Erythroblast (primary cell): ENCODE measurements around the gene ZBTB21.
"Not testable (repeated sequence)": the region's sequence is repeated elsewhere in the genome, so short reads cannot be mapped to it uniquely, and the experiment has no call there.

Source experiments
- DNase-seq, 2 experiments: peaks; one replicate each; lab custom pipeline; 2025; lab: John Stamatoyannopoulos, UW
- GATA1 ChIP-seq: IDR thresholded peaks from 2 replicates; pipeline ENCODE4 v1.6.1; 2011; ENCODE audit warnings: low read depth, mild to moderate bottlenecking, control low read depth, low read length, moderate library complexity
- POLR2A ChIP-seq: IDR thresholded peaks from 2 replicates; pipeline ENCODE4 v1.6.1; 2011; ENCODE audit warnings: mild to moderate bottlenecking, low read length

ZBTB21 gene

GRCh38 chr21:41970106-41970391 is 40.1 kb downstream of the ZBTB21 start:
- TF ChIP-seq GATA1: no peak
- no peak for TF ChIP-seq POLR2A

GRCh38 chr21:41967708-41968107 is 42.5 kb downstream of the ZBTB21 start:
- DNase-seq: no peak
- no peak for TF ChIP-seq GATA1
- TF ChIP-seq POLR2A: no peak

More at GRCh38 chr21:41970106-41970391, 40.1 kb downstream of the ZBTB21 start:
- no peak for DNase-seq

GRCh38 chr21:41966872-41967621 is 43.1 kb downstream of the ZBTB21 start:
- DNase-seq: no peak
- TF ChIP-seq POLR2A: no peak
- no peak for TF ChIP-seq GATA1

GRCh38 chr21:41966041-41966833 is 43.9 kb downstream of the ZBTB21 start:
- DNase-seq: no peak

DNA sequence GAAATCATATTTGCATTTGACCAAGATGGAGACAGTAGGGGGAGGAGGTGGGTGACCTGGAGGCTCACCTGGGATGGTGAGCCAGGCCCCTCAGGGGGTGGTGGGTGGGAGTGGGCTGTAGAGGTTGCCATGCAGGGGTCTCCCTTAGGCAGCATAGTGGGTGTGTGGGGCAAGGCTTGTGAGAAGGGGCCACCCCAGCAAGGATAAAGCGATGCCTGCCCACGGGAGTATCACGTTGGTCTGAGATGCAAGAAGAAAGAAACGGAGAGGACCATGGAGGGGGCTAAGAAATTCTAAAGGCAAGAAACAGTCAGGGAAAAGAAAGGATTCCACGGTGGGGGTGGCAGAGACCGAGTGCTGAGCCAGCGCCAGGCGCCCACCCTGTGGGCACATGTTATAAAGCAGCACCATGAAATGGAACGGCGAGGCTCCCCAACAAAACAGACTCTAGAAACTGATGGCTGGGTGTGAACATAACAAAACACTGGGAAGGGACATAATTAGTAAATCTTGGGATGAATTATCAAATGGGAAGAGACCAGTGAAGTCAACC is 44.6 kb downstream of the ZBTB21 start:
- DNase-seq: no peak
- TF ChIP-seq GATA1: no peak
- TF ChIP-seq POLR2A: no peak

More at GRCh38 chr21:41966041-41966833, 43.9 kb downstream of the ZBTB21 start:
- TF ChIP-seq POLR2A: no peak
- no peak for TF ChIP-seq GATA1

DNA sequence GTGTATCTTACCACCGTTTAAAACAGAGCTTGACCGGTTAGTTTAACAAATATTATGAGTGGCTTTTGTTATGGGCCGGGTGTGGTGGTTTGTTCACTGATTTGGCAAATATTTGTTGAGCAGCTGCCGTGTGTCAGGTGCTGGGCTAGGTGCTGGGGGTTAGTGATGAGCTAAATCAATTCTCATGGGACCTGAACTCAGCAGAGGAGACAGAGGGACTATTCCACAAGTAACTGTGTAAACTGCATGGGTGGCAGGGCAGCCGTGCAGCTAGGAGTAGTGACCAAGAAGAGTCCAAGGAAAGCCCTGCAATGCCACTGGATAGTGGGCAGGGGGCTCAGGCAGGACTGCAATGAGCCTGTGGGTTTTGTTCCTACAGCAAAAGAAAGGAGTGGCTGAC is 45.1 kb downstream of the ZBTB21 start:
- DNase-seq: no peak
- TF ChIP-seq POLR2A (no peak), GATA1 (no peak)

- TF ChIP-seq GATA1 (no peak), POLR2A (no peak)
- no peak for DNase-seq
These were observed 46.0 kb downstream of the ZBTB21 start for GRCh38 chr21:41964171-41964570.

- TF ChIP-seq GATA1: no peak
- no peak for TF ChIP-seq POLR2A
- no peak for DNase-seq
These were observed 47.7 kb downstream of the ZBTB21 start for GRCh38 chr21:41962425-41962966.

DNA sequence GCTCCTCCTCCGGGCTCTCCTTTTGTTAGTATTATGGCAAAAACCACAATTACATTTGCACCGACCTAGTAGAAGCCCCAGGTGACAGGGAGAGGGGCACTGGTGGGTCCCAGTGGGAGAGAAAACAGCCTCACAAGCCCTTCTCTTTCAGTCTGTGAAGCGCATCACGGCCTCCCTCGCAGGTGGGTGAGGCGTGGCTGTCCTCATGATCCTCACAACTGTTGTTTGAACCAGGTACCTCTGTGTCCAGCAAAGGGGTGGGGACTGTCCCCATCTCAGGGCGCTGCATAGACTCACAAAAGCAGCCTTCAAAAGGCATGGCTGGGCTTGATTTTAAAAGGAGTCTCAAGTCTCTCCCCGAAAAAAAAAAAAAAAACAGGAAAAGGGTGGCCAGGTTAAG is 48.4 kb downstream of the ZBTB21 start:
- no peak for TF ChIP-seq POLR2A
- TF ChIP-seq GATA1: no peak
- DNase-seq: no peak

DNA sequence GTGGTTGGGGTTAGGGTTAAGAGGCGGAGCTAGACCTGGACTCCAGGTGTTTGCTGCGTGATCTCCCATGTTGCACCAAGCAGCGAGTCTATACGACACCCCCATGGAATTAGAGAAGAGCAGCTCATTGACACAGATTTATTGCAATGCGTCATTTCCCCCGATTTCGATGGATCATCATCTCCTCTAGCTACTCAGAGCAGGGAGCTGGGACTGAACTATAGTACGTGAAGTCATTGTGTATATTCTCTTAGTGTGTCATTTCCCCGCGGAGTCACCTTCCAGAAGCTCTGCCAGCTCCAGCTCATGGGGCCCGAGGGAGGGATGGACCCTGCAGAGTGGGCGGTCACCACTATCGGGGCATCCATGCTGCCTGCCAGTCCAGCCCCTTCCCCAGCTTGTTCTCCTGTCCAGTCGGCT is 48.9 kb downstream of the ZBTB21 start:
- no peak for TF ChIP-seq POLR2A
- no peak for TF ChIP-seq GATA1
- no peak for DNase-seq

- TF ChIP-seq GATA1: no peak
- no peak for TF ChIP-seq POLR2A
- no peak for DNase-seq
These were observed 49.8 kb downstream of the ZBTB21 start for GRCh38 chr21:41960386-41960785.

DNA sequence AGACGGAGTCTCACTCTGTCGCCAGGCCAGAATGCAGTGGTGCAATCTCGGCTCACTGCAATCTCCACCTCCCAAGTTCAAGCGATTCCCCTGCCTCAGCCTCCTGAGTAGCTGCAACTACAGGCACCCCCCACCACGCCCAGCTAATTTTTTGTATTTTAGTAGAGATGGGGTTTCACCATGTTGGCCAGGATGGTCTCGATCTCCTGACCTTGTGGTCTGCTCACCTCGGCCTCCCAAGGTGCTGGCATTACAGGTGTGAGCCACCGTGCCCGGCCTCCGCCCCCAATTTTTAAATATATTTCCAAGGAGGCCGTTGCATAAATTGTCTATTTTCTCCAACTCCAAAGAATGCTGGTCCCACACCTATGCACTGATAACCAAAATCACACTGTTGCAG is 50.5 kb downstream of the ZBTB21 start:
- DNase-seq: not testable (repeated sequence)

DNA sequence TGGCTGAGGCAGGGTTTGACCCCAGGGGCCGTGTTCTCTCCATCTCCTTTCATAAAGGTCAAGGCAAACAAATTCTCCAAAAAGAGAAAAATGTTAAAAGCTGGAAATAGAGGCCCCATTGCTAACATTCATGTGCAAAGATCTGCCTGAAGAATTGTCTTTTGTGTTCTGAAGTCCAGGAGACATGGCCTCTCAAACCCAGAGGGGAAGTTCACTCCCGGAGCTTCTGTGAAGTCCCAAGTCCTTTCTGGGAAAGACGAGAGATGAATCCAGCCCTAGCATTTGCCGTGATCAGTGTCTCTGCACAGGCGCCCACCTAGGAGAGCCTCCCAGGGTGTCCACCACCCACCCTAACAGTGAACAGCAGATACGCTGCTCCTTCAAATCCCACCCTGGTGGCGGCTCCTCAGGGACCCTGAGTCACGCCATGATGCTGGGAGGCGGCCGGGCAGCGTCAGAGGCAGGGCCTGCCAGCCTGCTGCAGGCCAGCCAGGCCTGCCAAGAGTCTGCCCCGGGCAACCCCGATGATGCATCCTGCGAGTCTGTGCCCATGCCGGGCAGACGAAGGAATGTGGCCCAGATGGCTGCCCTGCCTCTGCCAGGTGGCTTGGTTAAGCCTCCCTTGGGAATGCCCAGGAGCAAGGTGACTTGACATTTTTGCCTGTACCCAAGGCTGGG is 51.1 kb downstream of the ZBTB21 start:
- no peak for TF ChIP-seq POLR2A
- no peak for TF ChIP-seq GATA1
- no peak for DNase-seq
